HCT116 (cell line): ENCODE data around the gene TMED7.

Experiments
- ATF3 ChIP-seq: IDR thresholded peaks from 2 replicates; pipeline ENCODE4 v1.6.1; 2012
- CTCF ChIP-seq, 3 experiments: fragments of 200-600 bp in 1 of 3; sonication (generic) in 1 of 3; IDR thresholded peaks in 2 of 3; conservative IDR thresholded peaks in 1 of 3; 2 replicates each; pipeline ENCODE4 v1.5.1; 2012 to 2017; ENCODE audit warnings: low read depth in 2 of 3, low read length in 2 of 3, antibody characterized with exemption in 1 of 3, borderline replicate concordance in 1 of 3, control low read depth in 1 of 3, mild to moderate bottlenecking in 1 of 3, mixed read lengths in 1 of 3, mixed run types in 1 of 3, moderate library complexity in 1 of 3; ENCODE audit not compliant: insufficient read depth in 1 of 3
- EZH2 ChIP-seq: fragments of 200-600 bp; sonication (generic); IDR thresholded peaks from 2 replicates; pipeline ENCODE4 v1.6.1; 2017; ENCODE audit warnings: antibody characterized with exemption, mixed run types
- FOSL1 ChIP-seq: IDR thresholded peaks from 2 replicates; pipeline ENCODE4 v1.6.1; 2012; ENCODE audit warnings: low read depth
- JUND ChIP-seq: IDR thresholded peaks from 2 replicates; pipeline ENCODE4 v1.6.1; 2012
- POLR2A ChIP-seq: IDR thresholded peaks from 2 replicates; pipeline ENCODE4 v1.7.0; 2011; ENCODE audit warnings: borderline replicate concordance; ENCODE audit not compliant: insufficient read depth, insufficient read length; ENCODE audit errors: extremely low read depth
- TF ChIP-seq, protein P1 (sequence below): IDR thresholded peaks from 2 replicates; pipeline ENCODE4 v1.6.1; 2012

DNA sequence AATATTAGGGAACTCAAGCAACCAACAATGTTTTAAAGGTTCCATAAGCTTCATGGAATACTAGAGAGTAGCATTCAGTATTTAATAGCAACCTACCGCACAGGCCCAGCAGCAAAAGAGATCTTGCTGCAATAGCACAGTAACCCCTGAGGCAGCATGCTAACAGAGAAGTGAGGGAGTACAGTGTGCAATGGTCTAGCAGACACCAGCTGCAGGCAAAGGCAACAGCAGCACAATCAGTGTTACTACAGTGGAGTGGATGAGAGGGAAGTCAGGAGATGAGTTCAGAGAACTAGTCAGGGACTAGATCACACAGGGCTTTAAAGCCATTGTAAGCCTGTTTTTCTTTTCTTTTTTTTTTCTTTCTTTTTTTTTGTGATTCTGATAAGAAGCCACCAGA, 26.3 kb downstream of the TMED7 start:
- TF ChIP-seq JUND (no peak), CTCF (IDR thresholded peaks at IDR 0.05 in 2 of 3, conservative IDR thresholded peaks at IDR 0.05 in 1 of 3; ENCODE audit: borderline replicate concordance in 1 of 3, insufficient read depth in 1 of 3, low read depth in 2 of 3, low read length in 2 of 3) (no peak), POLR2A (no peak), EZH2 (no peak), ATF3 (no peak), FOSL1 (no peak)
- TF ChIP-seq, protein P1, sequence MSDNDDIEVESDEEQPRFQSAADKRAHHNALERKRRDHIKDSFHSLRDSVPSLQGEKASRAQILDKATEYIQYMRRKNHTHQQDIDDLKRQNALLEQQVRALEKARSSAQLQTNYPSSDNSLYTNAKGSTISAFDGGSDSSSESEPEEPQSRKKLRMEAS: no peak
